HepG2 (cell line): Measurements from ENCODE around the gene RNF133. TPM values are rescaled to one million over a fixed set of nuclear protein-coding genes. Genes with fewer than 3 reads are reported as not detected.

ENCODE experiments used
- AGO2 ChIP-seq: fragments of 200-400 bp; formaldehyde crosslinking; optimal IDR thresholded peaks from 2 replicates; pipeline ENCODE3; 2017; ENCODE audit warnings: mild to moderate bottlenecking, low read depth, low read length, moderate library complexity
- CTCF ChIP-seq: sonication (generic); formaldehyde crosslinking; IDR thresholded peaks from 2 replicates; pipeline ENCODE4 v1.5.0; 2020; ENCODE audit warnings: mild to moderate bottlenecking, missing genetic modification reagents, moderate library complexity
- EEA1 ChIP-seq: sonication (generic); formaldehyde crosslinking; IDR thresholded peaks from 2 replicates; pipeline ENCODE4 v1.5.1; 2020; ENCODE audit warnings: mild to moderate bottlenecking, missing genetic modification reagents, borderline replicate concordance
- FOSL2 ChIP-seq: sonication (generic); formaldehyde crosslinking; IDR thresholded peaks from 2 replicates; pipeline ENCODE4 v1.4.0; 2020; ENCODE audit warnings: missing genetic modification reagents
- FOXC1 ChIP-seq: sonication (generic); formaldehyde crosslinking; IDR thresholded peaks from 2 replicates; pipeline ENCODE4 v1.8.0; 2022; ENCODE audit warnings: mild to moderate bottlenecking, missing genetic modification reagents, borderline replicate concordance
- GFI1 ChIP-seq: sonication (generic); formaldehyde crosslinking; IDR thresholded peaks from 2 replicates; pipeline ENCODE4 v1.5.0; 2020; ENCODE audit warnings: missing genetic modification reagents, mild to moderate bottlenecking, borderline replicate concordance
- GPBP1L1 ChIP-seq: sonication (generic); formaldehyde crosslinking; IDR thresholded peaks from 2 replicates; pipeline ENCODE4 v1.5.0; 2020; ENCODE audit warnings: mild to moderate bottlenecking, missing genetic modification reagents
- HHEX ChIP-seq: IDR thresholded peaks from 2 replicates; pipeline ENCODE4 v1.6.1; 2016; ENCODE audit warnings: control low read depth
- KLF16 ChIP-seq, 2 experiments: sonication (generic) in 1 of 2; formaldehyde crosslinking in 1 of 2; IDR thresholded peaks; 2 replicates each; pipeline versions ENCODE4 v1.6.1 to v1.8.0; 2016 to 2023; ENCODE audit warnings: missing genetic modification reagents in 2 of 2, missing compliant biosample characterization in 1 of 2
- MAFK ChIP-seq, 2 experiments: IDR thresholded peaks in 1 of 2; conservative IDR thresholded peaks in 1 of 2; 2 replicates each; pipeline ENCODE4 v1.6.1; 2011; ENCODE audit warnings: improper control_type of control experiment in 2 of 2, low read length in 2 of 2
- MXD3 ChIP-seq: IDR thresholded peaks from 2 replicates; pipeline ENCODE4 v1.6.1; 2016; ENCODE audit warnings: mild to moderate bottlenecking, missing biosample characterization, missing genetic modification reagents
- NCOA2 ChIP-seq: sonication (generic); formaldehyde crosslinking; IDR thresholded peaks from 2 replicates; pipeline ENCODE4 v1.8.0; 2022; ENCODE audit warnings: inconsistent platforms
- NCOA5 ChIP-seq: sonication (generic); formaldehyde crosslinking; IDR thresholded peaks from 2 replicates; pipeline ENCODE4 v1.4.0; 2020; ENCODE audit warnings: missing genetic modification reagents
- PAX8 ChIP-seq: sonication (generic); formaldehyde crosslinking; IDR thresholded peaks from 2 replicates; pipeline ENCODE4 v1.8.0; 2022; ENCODE audit warnings: mild to moderate bottlenecking, missing genetic modification reagents, borderline replicate concordance
- POLR2AphosphoS2 ChIP-seq: IDR thresholded peaks from 2 replicates; pipeline ENCODE4 v1.6.1; 2011; ENCODE audit warnings: low read depth, low read length, improper control_type of control experiment
- RBM22 ChIP-seq: fragments of 200-400 bp; formaldehyde crosslinking; optimal IDR thresholded peaks from 2 replicates; pipeline ENCODE3; 2017; ENCODE audit warnings: mild to moderate bottlenecking, low read length, moderate library complexity
- SNAPC2 ChIP-seq: sonication (generic); formaldehyde crosslinking; IDR thresholded peaks from 2 replicates; pipeline ENCODE4 v1.8.1; 2022; ENCODE audit warnings: mild to moderate bottlenecking, missing genetic modification reagents
- TAF15 ChIP-seq: fragments of 200-400 bp; formaldehyde crosslinking; IDR thresholded peaks from one replicate; pipeline ENCODE4 v1.6.1; 2018; ENCODE audit warnings: mild to moderate bottlenecking, low read depth, low read length; ENCODE audit not compliant: poor library complexity, severe bottlenecking
- U2AF2 ChIP-seq: fragments of 200-400 bp; formaldehyde crosslinking; IDR thresholded peaks from 2 replicates; pipeline ENCODE4 v1.6.1; 2017; ENCODE audit warnings: low read depth, mild to moderate bottlenecking, low read length
- ZBTB20 ChIP-seq: sonication (generic); formaldehyde crosslinking; IDR thresholded peaks from 2 replicates; pipeline ENCODE4 v1.8.1; 2023; ENCODE audit warnings: missing genetic modification reagents, low read depth, mild to moderate bottlenecking, borderline replicate concordance
- ZFP82 ChIP-seq: sonication (generic); formaldehyde crosslinking; IDR thresholded peaks from 2 replicates; pipeline ENCODE4 v1.5.1; 2020; ENCODE audit warnings: mild to moderate bottlenecking, missing genetic modification reagents, borderline replicate concordance
- ZNF101 ChIP-seq: sonication (generic); formaldehyde crosslinking; IDR thresholded peaks from 2 replicates; pipeline ENCODE4 v1.4.0; 2020; ENCODE audit warnings: mild to moderate bottlenecking, low read depth, missing genetic modification reagents, borderline replicate concordance
- ZNF224 ChIP-seq: sonication (generic); formaldehyde crosslinking; IDR thresholded peaks from 2 replicates; pipeline ENCODE4 v1.5.0; 2020; ENCODE audit warnings: mild to moderate bottlenecking, missing genetic modification reagents
- ZNF3 ChIP-seq: IDR thresholded peaks from 2 replicates; pipeline ENCODE4 v1.7.0; 2017; ENCODE audit warnings: inconsistent platforms
- ZNF383 ChIP-seq: sonication (generic); formaldehyde crosslinking; IDR thresholded peaks from 2 replicates; pipeline ENCODE4 v1.4.0; 2020; ENCODE audit warnings: missing genetic modification reagents, mild to moderate bottlenecking, borderline replicate concordance
- ZNF484 ChIP-seq: sonication (generic); formaldehyde crosslinking; IDR thresholded peaks from 2 replicates; pipeline ENCODE4 v1.5.1; 2020; ENCODE audit warnings: mild to moderate bottlenecking, low read depth, missing genetic modification reagents, borderline replicate concordance
- ZNF569 ChIP-seq: sonication (generic); formaldehyde crosslinking; IDR thresholded peaks from 2 replicates; pipeline ENCODE4 v1.5.0; 2020; ENCODE audit warnings: mild to moderate bottlenecking, missing genetic modification reagents, moderate library complexity, borderline replicate concordance
- ZNF773 ChIP-seq: sonication (generic); formaldehyde crosslinking; IDR thresholded peaks from 2 replicates; pipeline ENCODE4 v1.4.0; 2020; ENCODE audit warnings: missing genetic modification reagents, borderline replicate concordance
- ZNF790 ChIP-seq: sonication (generic); formaldehyde crosslinking; IDR thresholded peaks from 2 replicates; pipeline ENCODE4 v1.8.0; 2022; ENCODE audit warnings: missing genetic modification reagents, mild to moderate bottlenecking, borderline replicate concordance
- polyA plus RNA-seq, 8 experiments: library from polyadenylated mRNA; depleted of rRNA in 3 of 8; stranded (reverse) in 7 of 8; unstranded in 1 of 8; fragments of >200 nt; fragmentation: Illumina TruSeq in 4 of 8; extraction: Trizol in 4 of 8; gene quantifications; 2 replicates each; pipeline versions ENCODE4 v1.2.1 to v1.2.3, GENCODE V29; 2011 to 2016; ENCODE audit warnings: low read depth in 4 of 8, missing spikeins in 1 of 8, mixed read lengths in 1 of 8; ENCODE audit not compliant: insufficient read depth in 1 of 8
- total RNA-seq, 5 experiments: library from RNA; depleted of rRNA; stranded (reverse); fragments of >200 nt; fragmentation: Illumina TruSeq; extraction: Trizol; gene quantifications; 2 replicates each; pipeline ENCODE4 v1.2.3, GENCODE V29; 2016; ENCODE audit warnings: low read depth in 1 of 5

Gene RNF133
- total and polyA plus RNA-seq, 2 of the 13 experiments (the other 11 are each of a cell fraction or from before 2014, with no cell fraction given) = 0.13 to 1.00 TPM

GRCh38 chr7:122695816-122696215 lies 3.1 kb downstream of the RNF133 start (continued):
- TF ChIP-seq SNAPC2 (CRISPR knock-in tag) = no peak
- no peak for TF ChIP-seq ZNF224 (CRISPR knock-in tag)
- TF ChIP-seq ZNF773 (CRISPR knock-in tag) = no peak
- no peak for TF ChIP-seq KLF16 (CRISPR knock-in tag; IDR thresholded peaks at IDR 0.05)
- peak; percentile 44 for TF ChIP-seq CTCF (CRISPR knock-in tag)
- no peak for TF ChIP-seq ZNF3 (CRISPR knock-in tag)
- 0 out of 2 replicates have a peak, but pooled peaks have one; percentile 22 for TF ChIP-seq HHEX
- no peak for TF ChIP-seq RBM22
- TF ChIP-seq AGO2 = no peak
- TF ChIP-seq ZNF484 = no peak
- no peak for TF ChIP-seq EEA1 (CRISPR knock-in tag)
- no peak for TF ChIP-seq ZNF383
- TF ChIP-seq NCOA2 = 0 out of 2 replicates have a peak, but pooled peaks have one; percentile 31
- no peak for TF ChIP-seq TAF15
- no peak for TF ChIP-seq U2AF2
- no peak for TF ChIP-seq MXD3
- TF ChIP-seq FOXC1 = no peak
- TF ChIP-seq MAFK (conservative IDR thresholded peaks at IDR 0.05 in 1 of 2, IDR thresholded peaks at IDR 0.05 in 1 of 2; ENCODE audit: low read length in 2 of 2) = no peak
- TF ChIP-seq FOSL2 (CRISPR knock-in tag) = no peak
- TF ChIP-seq GFI1 = peak; percentile 56; the same call in 1 of the 2 replicates
- TF ChIP-seq ZNF569 (CRISPR knock-in tag) = no peak
- no peak for TF ChIP-seq ZNF101 (CRISPR knock-in tag)
- no peak for TF ChIP-seq ZBTB20 (CRISPR knock-in tag)
- TF ChIP-seq GPBP1L1 (CRISPR knock-in tag) = no peak
- TF ChIP-seq ZFP82 (CRISPR knock-in tag) = no peak
- TF ChIP-seq PAX8 = no peak
- TF ChIP-seq NCOA5 = no peak
- no peak for TF ChIP-seq ZNF790 (CRISPR knock-in tag)
- TF ChIP-seq POLR2AphosphoS2 = no peak
